H9 (cell line): ENCODE data around the gene STX17. TPM values are rescaled to one million over a fixed set of nuclear protein-coding genes. Genes with fewer than 3 reads are reported as not detected.

Experiments
- DNase-seq: peaks from one replicate; pipeline ENCODE4 v3.0.0-alpha.2; 2017
- H2AFZ ChIP-seq: one replicate; pipeline ENCODE4 v1.6.1; 2013; ENCODE audit warnings: mild to moderate bottlenecking, low read length, control low read depth, moderate library complexity
- H2AK5ac ChIP-seq: 2 replicates; pipeline ENCODE4 v1.6.1; 2013; ENCODE audit warnings: low read length, control low read depth, mixed read lengths; ENCODE audit not compliant: insufficient read length
- H2BK120ac ChIP-seq: one replicate; pipeline ENCODE4 v1.6.1; 2013; ENCODE audit warnings: low read depth, mild to moderate bottlenecking, low read length, control low read depth, inconsistent platforms; ENCODE audit not compliant: poor library complexity, severe bottlenecking
- H2BK12ac ChIP-seq: 2 replicates; pipeline ENCODE4 v1.6.1; 2013; ENCODE audit warnings: low read length, control low read depth, mixed read lengths, low read depth; ENCODE audit not compliant: insufficient read length
- H2BK15ac ChIP-seq: 2 replicates; pipeline ENCODE4 v1.6.1; 2013; ENCODE audit warnings: low read depth, low read length, control low read depth
- H2BK20ac ChIP-seq: one replicate; pipeline ENCODE4 v1.6.1; 2013; ENCODE audit warnings: low read depth, mild to moderate bottlenecking, low read length, control low read depth, inconsistent platforms; ENCODE audit not compliant: poor library complexity, severe bottlenecking
- H2BK5ac ChIP-seq: 2 replicates; pipeline ENCODE4 v1.6.1; 2013; ENCODE audit warnings: low read length, control low read depth, mixed read lengths; ENCODE audit not compliant: insufficient read length
- H3K14ac ChIP-seq: 2 replicates; pipeline ENCODE4 v1.6.1; 2013; ENCODE audit warnings: low read length, control low read depth; ENCODE audit not compliant: insufficient read depth
- H3K18ac ChIP-seq: 2 replicates; pipeline ENCODE4 v1.6.1; 2013; ENCODE audit warnings: low read depth, mild to moderate bottlenecking, mixed read lengths, low read length, control low read depth; ENCODE audit not compliant: insufficient read length
- H3K23ac ChIP-seq: 2 replicates; pipeline ENCODE4 v1.6.1; 2013; ENCODE audit warnings: low read length, control low read depth, mixed read lengths, low read depth; ENCODE audit not compliant: insufficient read length
- H3K23me2 ChIP-seq: 2 replicates; pipeline ENCODE4 v1.6.1; 2013; ENCODE audit warnings: low read depth, mild to moderate bottlenecking, mixed read lengths, low read length, control low read depth; ENCODE audit not compliant: insufficient read length, poor library complexity, severe bottlenecking
- H3K27ac ChIP-seq: 2 replicates; pipeline ENCODE4 v1.5.1; 2013; ENCODE audit warnings: low read length, control low read depth, mixed read lengths, low read depth; ENCODE audit not compliant: insufficient read length
- H3K27me3 ChIP-seq: 2 replicates; pipeline ENCODE4 v1.6.1; 2013; ENCODE audit warnings: low read length, control low read depth, inconsistent platforms; ENCODE audit not compliant: insufficient read depth
- H3K4ac ChIP-seq: 2 replicates; pipeline ENCODE4 v1.6.1; 2013; ENCODE audit warnings: low read depth, mild to moderate bottlenecking, control low read depth, inconsistent platforms, low read length, moderate library complexity
- H3K4me1 ChIP-seq: 2 replicates; pipeline ENCODE4 v1.6.1; 2013; ENCODE audit warnings: low read length, control low read depth, inconsistent platforms; ENCODE audit not compliant: insufficient read depth
- H3K4me2 ChIP-seq: 2 replicates; pipeline ENCODE4 v1.6.1; 2013; ENCODE audit warnings: low read length, control low read depth, mixed read lengths; ENCODE audit not compliant: insufficient read length, insufficient read depth
- H3K56ac ChIP-seq: 2 replicates; pipeline ENCODE4 v1.6.1; 2013; ENCODE audit warnings: low read depth, mild to moderate bottlenecking, mixed read lengths, low read length, control low read depth; ENCODE audit not compliant: insufficient read length
- H3K79me1 ChIP-seq: 2 replicates; pipeline ENCODE4 v1.6.1; 2013; ENCODE audit warnings: low read depth, mild to moderate bottlenecking, moderate library complexity, low read length, control low read depth, inconsistent platforms; ENCODE audit not compliant: insufficient read depth, poor library complexity, severe bottlenecking
- H3K79me2 ChIP-seq: 2 replicates; pipeline ENCODE4 v1.6.1; 2013; ENCODE audit warnings: low read length, control low read depth, inconsistent platforms; ENCODE audit not compliant: insufficient read depth
- H3K9ac ChIP-seq: 2 replicates; pipeline ENCODE4 v1.6.1; 2013; ENCODE audit warnings: low read length, control low read depth, mixed read lengths; ENCODE audit not compliant: insufficient read length; ENCODE audit errors: extremely low read depth
- H3K9me3 ChIP-seq: one replicate; pipeline ENCODE4 v1.6.1; 2013; ENCODE audit warnings: low read depth, low read length, inconsistent platforms; ENCODE audit not compliant: control insufficient read depth
- H3T11ph ChIP-seq: one replicate; pipeline ENCODE4 v1.6.1; 2013; ENCODE audit warnings: mild to moderate bottlenecking, low read length, control low read depth, inconsistent platforms
- H4K20me1 ChIP-seq: one replicate; pipeline ENCODE4 v1.6.1; 2013; ENCODE audit not compliant: control insufficient read depth, insufficient read length, insufficient read depth
- H4K5ac ChIP-seq: 2 replicates; pipeline ENCODE4 v1.6.1; 2013; ENCODE audit warnings: low read depth, mild to moderate bottlenecking, mixed read lengths, low read length, control low read depth; ENCODE audit not compliant: insufficient read length
- H4K8ac ChIP-seq: replicated peaks from 2 replicates; pipeline ENCODE4 v1.6.1; 2013; ENCODE audit warnings: low read length, control low read depth, mixed read lengths, low read depth; ENCODE audit not compliant: insufficient read length
- H4K91ac ChIP-seq: 2 replicates; pipeline ENCODE4 v1.6.1; 2013; ENCODE audit warnings: low read depth, mild to moderate bottlenecking, moderate library complexity, mixed read lengths, low read length, control low read depth; ENCODE audit not compliant: insufficient read length
- H3K27ac Mint-ChIP-seq, 3 experiments: 2 replicates in 2 of 3; 3 replicates in 1 of 3; pipeline ENCODE4 v1.8.0; 2020 to 2021; ENCODE audit warnings: mixed read lengths in 3 of 3, mild to moderate bottlenecking in 1 of 3, moderate library complexity in 1 of 3
- H3K27me3 Mint-ChIP-seq: 2 replicates; pipeline ENCODE4 v1.8.0; 2021; ENCODE audit warnings: low read depth, mild to moderate bottlenecking, moderate library complexity, mixed read lengths
- H3K36me3 Mint-ChIP-seq, 3 experiments: 2 replicates in 2 of 3; 3 replicates in 1 of 3; pipeline ENCODE4 v1.8.0; 2020 to 2021; ENCODE audit warnings: low read depth in 3 of 3, mixed read lengths in 3 of 3; ENCODE audit not compliant: insufficient read depth in 1 of 3
- H3K4me1 Mint-ChIP-seq, 2 experiments: 2 replicates each; pipeline ENCODE4 v1.8.0; 2020; ENCODE audit warnings: mixed read lengths in 2 of 2
- H3K4me3 Mint-ChIP-seq, 2 experiments: 2 replicates in 1 of 2; 3 replicates in 1 of 2; pipeline ENCODE4 v1.8.0; 2020 to 2021; ENCODE audit warnings: mild to moderate bottlenecking in 2 of 2, mixed read lengths in 2 of 2, moderate library complexity in 1 of 2
- H3K9me3 Mint-ChIP-seq, 2 experiments: 2 replicates in 1 of 2; 3 replicates in 1 of 2; pipeline ENCODE4 v1.8.0; 2020; ENCODE audit warnings: mild to moderate bottlenecking in 2 of 2, mixed read lengths in 2 of 2, moderate library complexity in 1 of 2
- CTCF ChIP-seq: fragments of 200-600 bp; sonication (generic); conservative IDR thresholded peaks from 3 replicates; pipeline ENCODE4 v1.8.0; 2021; ENCODE audit warnings: antibody characterized with exemption, mild to moderate bottlenecking
- WGBS: extraction: QIAGEN DNeasy Blood & Tissue Kit; methylation state at CpG from one replicate; pipeline ENCODE4 v1.1.7; 2013; ENCODE audit warnings: missing lambda C conversion rate, low lambda C conversion rate, mixed read lengths; ENCODE audit not compliant: insufficient read length; ENCODE audit errors: extremely low coverage; 5-methylcytosine and 5-hydroxymethylcytosine counted together
- total RNA-seq: library from RNA; stranded (reverse); gene quantifications from 2 replicates; pipeline ENCODE4 v1.2.1, GENCODE V29; 2021

The STX17 gene
- total RNA-seq, 1 experiment from 2014 or later = 21.2 TPM

- H3K4me1 Mint-ChIP-seq = peaks cover 3 to 8% of the 10 kb centered on the region in 2 experiments; a peak in 1 of 4 replicates
- Histone ChIP-seq H4K5ac (no peak overlapping the region), H3K23me2 (no peaks in the 10 kb centered on the region), H2BK12ac (no peak overlapping the region), H3K27ac (no peak overlapping the region), H3K79me1 (no peaks in the 10 kb centered on the region), H4K8ac (no peak overlapping the region), H2BK20ac (no peak overlapping the region), H2AK5ac (no peak overlapping the region), H3K4me1 (no peaks in the 10 kb centered on the region), H2AFZ (no peak overlapping the region), H3T11ph (no peak overlapping the region), H2BK15ac (no peak overlapping the region), H3K56ac (no peak overlapping the region), H2BK5ac (no peak overlapping the region), H3K14ac (no peak overlapping the region), H3K4ac (no peak overlapping the region), H3K27me3 (no peaks in the 10 kb centered on the region), H4K20me1 (no peaks in the 10 kb centered on the region), H4K91ac (no peak overlapping the region), H3K9me3 (no peaks in the 10 kb centered on the region), H3K4me2 (no peak overlapping the region), H3K79me2 (no peaks in the 10 kb centered on the region), H3K23ac (no peak overlapping the region), H2BK120ac (no peak overlapping the region), H3K18ac (no peak overlapping the region), H3K9ac (no peak overlapping the region)
- no peak overlapping the region for H3K4me3 Mint-ChIP-seq
- no peak for DNase-seq
- H3K27me3 Mint-ChIP-seq = no peaks in the 10 kb centered on the region
- H3K36me3 Mint-ChIP-seq = peaks cover 30 to 67% (median 53%) of the 10 kb centered on the region in 3 experiments
- H3K27ac Mint-ChIP-seq = no peak overlapping the region
- WGBS = no CpG with 5 or more reads among the region's 4 CpGs
- peaks cover 22 to 23% of the 10 kb centered on the region in 2 experiments; a peak in 4 of 5 replicates for H3K9me3 Mint-ChIP-seq
- no peak for TF ChIP-seq CTCF
These were observed 19.1 kb downstream of the STX17 start for GRCh38 chr9:99925541-99925940.
